ENCODE data around the gene SECISBP2L. TPM values are rescaled to one million over a fixed set of nuclear protein-coding genes. Genes with fewer than 3 reads are reported as not detected.

The SECISBP2L gene
- total and polyA plus RNA-seq, 2 experiments from 2014 or later = 18.6 to 28.3 TPM

GRCh38 chr15:49064281-49064653 lies 18.0 kb upstream of the SECISBP2L start:
- H3K36me3 ChIP-seq (ENCODE audit: insufficient read depth) = no peaks in the 10 kb centered on the region
- no peak overlapping the region for H3K4me3 ChIP-seq
- no peak overlapping the region for H3K27ac ChIP-seq (ENCODE audit: low read depth)
- 0 out of 2 replicates have a peak, but pooled peaks cover 8% of the 10 kb centered on the region for H3K9me2 ChIP-seq (ENCODE audit: insufficient read depth)
- Mint-ChIP-seq H3K27me3 (ENCODE audit: insufficient read depth, low read depth, poor library complexity) (no peaks in the 10 kb centered on the region), H3K9me3 (no peaks in the 10 kb centered on the region), H3K4me3 (no peak overlapping the region), H3K4me1 (peaks cover 13% of the 10 kb centered on the region; the same call in 2 of the 3 replicates), H3K27ac (no peak overlapping the region), H3K36me3 (ENCODE audit: low read depth) (no peaks in the 10 kb centered on the region)
- ATAC-seq (no peak), DNase-seq (ENCODE audit: low spot score) (no peak)
- H3K4me1 ChIP-seq (ENCODE audit: insufficient read depth) = peaks cover 27% of the 10 kb centered on the region
- H3F3A ChIP-seq (replicated peaks; ENCODE audit: low read depth) = no peaks in the 10 kb centered on the region
- TF ChIP-seq JUNB (IDR thresholded peaks at IDR 0.05; ENCODE audit: unreplicated experiment) = no peak
- TF ChIP-seq STAT1 (IDR thresholded peaks at IDR 0.05; ENCODE audit: unreplicated experiment) = no peak
- TF ChIP-seq, protein P1, sequence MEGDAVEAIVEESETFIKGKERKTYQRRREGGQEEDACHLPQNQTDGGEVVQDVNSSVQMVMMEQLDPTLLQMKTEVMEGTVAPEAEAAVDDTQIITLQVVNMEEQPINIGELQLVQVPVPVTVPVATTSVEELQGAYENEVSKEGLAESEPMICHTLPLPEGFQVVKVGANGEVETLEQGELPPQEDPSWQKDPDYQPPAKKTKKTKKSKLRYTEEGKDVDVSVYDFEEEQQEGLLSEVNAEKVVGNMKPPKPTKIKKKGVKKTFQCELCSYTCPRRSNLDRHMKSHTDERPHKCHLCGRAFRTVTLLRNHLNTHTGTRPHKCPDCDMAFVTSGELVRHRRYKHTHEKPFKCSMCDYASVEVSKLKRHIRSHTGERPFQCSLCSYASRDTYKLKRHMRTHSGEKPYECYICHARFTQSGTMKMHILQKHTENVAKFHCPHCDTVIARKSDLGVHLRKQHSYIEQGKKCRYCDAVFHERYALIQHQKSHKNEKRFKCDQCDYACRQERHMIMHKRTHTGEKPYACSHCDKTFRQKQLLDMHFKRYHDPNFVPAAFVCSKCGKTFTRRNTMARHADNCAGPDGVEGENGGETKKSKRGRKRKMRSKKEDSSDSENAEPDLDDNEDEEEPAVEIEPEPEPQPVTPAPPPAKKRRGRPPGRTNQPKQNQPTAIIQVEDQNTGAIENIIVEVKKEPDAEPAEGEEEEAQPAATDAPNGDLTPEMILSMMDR (conservative IDR thresholded peaks at IDR 0.05; ENCODE audit: low read depth in 2 of 2) = no peak
- TF ChIP-seq EZH2 (IDR thresholded peaks at IDR 0.05; ENCODE audit: low read depth, unreplicated experiment) = no peak
- TF ChIP-seq POLR2AphosphoS5 (IDR thresholded peaks at IDR 0.05; ENCODE audit: low read depth) = no peak
- no peak for TF ChIP-seq ZNF114 (CRISPR knock-in tag; IDR thresholded peaks at IDR 0.05)
- no peak for TF ChIP-seq REST (IDR thresholded peaks at IDR 0.05; ENCODE audit: unreplicated experiment)
- TF ChIP-seq EZH2phosphoT487 (IDR thresholded peaks at IDR 0.05; ENCODE audit: unreplicated experiment) = no peak
- TF ChIP-seq ZNF462 (CRISPR knock-in tag; IDR thresholded peaks at IDR 0.05) = no peak
- no peak for TF ChIP-seq NANOG (IDR thresholded peaks at IDR 0.05; ENCODE audit: borderline replicate concordance)
- TF ChIP-seq ETS1 (IDR thresholded peaks at IDR 0.05) = no peak
- no peak for TF ChIP-seq CREB1 (CRISPR knock-in tag; IDR thresholded peaks at IDR 0.05; ENCODE audit: low read depth)
- TF ChIP-seq ZNF331 (CRISPR knock-in tag; IDR thresholded peaks at IDR 0.05; ENCODE audit: low read depth) = no peak
- H3K27me3 ChIP-seq (ENCODE audit: insufficient read depth) = no peaks in the 10 kb centered on the region
- H2AFZ ChIP-seq = peak overlapping the region; percentile 92; the same call in 1 of the 2 replicates
- no peaks in the 10 kb centered on the region for H4K20me1 ChIP-seq (replicated peaks; ENCODE audit: insufficient read depth)
- no peak overlapping the region for H3K4me2 ChIP-seq
- H3K79me2 ChIP-seq (replicated peaks; ENCODE audit: insufficient read depth) = no peaks in the 10 kb centered on the region
